Duodenal mucosa (tissue), 2 donors: ENCODE results near the gene SDK2.

ENCODE experiments used
- H3K27ac ChIP-seq: one replicate; pipeline ENCODE4 v1.7.0; 2013; ENCODE audit warnings: low read depth, low read length
- H3K27me3 ChIP-seq, 2 donors: one replicate each; pipeline ENCODE4 v1.7.0; 2013; ENCODE audit warnings: low read length in 2 of 2, control low read depth in 1 of 2; ENCODE audit not compliant: insufficient read depth in 2 of 2, control insufficient read depth in 1 of 2
- H3K36me3 ChIP-seq, 2 donors: one replicate each; pipeline ENCODE4 v1.7.0; 2013; ENCODE audit warnings: low read length in 2 of 2, control low read depth in 1 of 2; ENCODE audit not compliant: insufficient read depth in 2 of 2, control insufficient read depth in 1 of 2
- H3K4me1 ChIP-seq, 2 donors: one replicate each; pipeline ENCODE4 v1.7.0; 2013; ENCODE audit warnings: low read length in 2 of 2, control low read depth in 1 of 2; ENCODE audit not compliant: insufficient read depth in 2 of 2, control insufficient read depth in 1 of 2
- H3K4me3 ChIP-seq, 2 donors: one replicate each; pipeline ENCODE4 v1.7.0; 2013; ENCODE audit warnings: low read length in 2 of 2, low read depth in 1 of 2
- H3K9ac ChIP-seq, 2 donors: one replicate each; pipeline ENCODE4 v1.7.0; 2013; ENCODE audit warnings: low read length in 2 of 2, low read depth in 1 of 2
- H3K9me3 ChIP-seq, 2 donors: one replicate each; pipeline ENCODE4 v1.7.0; 2013; ENCODE audit warnings: low read length in 2 of 2, control low read depth in 1 of 2; ENCODE audit not compliant: control insufficient read depth in 1 of 2

Gene SDK2

DNA sequence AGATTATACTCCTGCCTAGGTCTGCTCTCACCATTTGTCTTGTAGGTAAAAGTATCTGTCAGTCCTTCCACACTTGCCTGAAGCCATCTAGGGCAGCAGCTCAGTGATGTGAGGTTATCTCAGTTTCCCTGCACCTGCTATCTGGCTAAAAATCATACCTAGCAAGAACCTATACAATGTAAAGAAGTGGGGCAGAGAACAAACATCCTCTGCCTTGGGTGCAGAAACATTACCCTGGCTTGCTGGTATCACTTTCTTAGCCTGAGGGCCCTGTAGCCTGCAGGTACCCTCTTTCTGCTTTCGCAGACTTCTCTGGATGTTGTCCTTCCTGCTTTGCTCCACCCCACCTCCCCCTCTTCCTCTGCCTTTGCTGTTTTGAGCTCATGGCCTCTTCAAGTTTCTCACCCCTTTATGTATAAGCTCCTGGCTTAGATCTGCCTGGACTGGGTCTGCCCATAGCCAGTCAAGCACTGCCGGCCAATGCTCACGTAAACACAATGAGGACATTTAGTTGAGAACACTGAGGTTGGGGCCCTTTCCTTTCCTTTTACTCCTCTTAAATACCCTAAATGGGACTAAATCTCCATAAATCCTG is 8.7 kb upstream of the SDK2 start:
- no peaks in the 10 kb centered on the region for H3K36me3 ChIP-seq
- H3K4me1 ChIP-seq: peaks cover 0 to 6% of the 10 kb centered on the region in 2 donors
- H3K9ac ChIP-seq: no peak overlapping the region
- H3K4me3 ChIP-seq: no peak overlapping the region
- peaks cover 9% of the 10 kb centered on the region in 2 donors for H3K27me3 ChIP-seq
- no peak overlapping the region for H3K27ac ChIP-seq
- H3K9me3 ChIP-seq: peaks cover 5 to 6% of the 10 kb centered on the region in 2 donors

- Histone ChIP-seq H3K36me3 (no peaks in the 10 kb centered on the region), H3K9ac (no peak overlapping the region), H3K9me3 (peaks cover 5 to 6% of the 10 kb centered on the region in 2 donors), H3K27me3 (peaks cover 28 to 32% of the 10 kb centered on the region in 2 donors), H3K4me1 (peaks cover 0 to 6% of the 10 kb centered on the region in 2 donors), H3K27ac (no peak overlapping the region), H3K4me3 (no peak overlapping the region)
Measured at GRCh38 chr17:73650617-73651200, 6.5 kb upstream of the SDK2 start.

GRCh38 chr17:73650140-73650539 is 5.9 kb upstream of the SDK2 start:
- Histone ChIP-seq H3K9me3 (peaks cover 5 to 6% of the 10 kb centered on the region in 2 donors), H3K4me3 (no peak overlapping the region), H3K27ac (no peak overlapping the region), H3K4me1 (peaks cover 0 to 6% of the 10 kb centered on the region in 2 donors), H3K9ac (no peak overlapping the region), H3K36me3 (no peaks in the 10 kb centered on the region), H3K27me3 (peaks cover 32 to 37% of the 10 kb centered on the region in 2 donors)

- Histone ChIP-seq H3K4me1 (peaks cover 0 to 6% of the 10 kb centered on the region in 2 donors), H3K9ac (no peak overlapping the region), H3K9me3 (peaks cover 2% of the 10 kb centered on the region in 2 donors), H3K4me3 (no peak overlapping the region), H3K27me3 (peaks cover 32 to 36% of the 10 kb centered on the region in 2 donors), H3K36me3 (no peaks in the 10 kb centered on the region), H3K27ac (no peak overlapping the region)
Measured at GRCh38 chr17:73648974-73649373, 4.7 kb upstream of the SDK2 start.

DNA sequence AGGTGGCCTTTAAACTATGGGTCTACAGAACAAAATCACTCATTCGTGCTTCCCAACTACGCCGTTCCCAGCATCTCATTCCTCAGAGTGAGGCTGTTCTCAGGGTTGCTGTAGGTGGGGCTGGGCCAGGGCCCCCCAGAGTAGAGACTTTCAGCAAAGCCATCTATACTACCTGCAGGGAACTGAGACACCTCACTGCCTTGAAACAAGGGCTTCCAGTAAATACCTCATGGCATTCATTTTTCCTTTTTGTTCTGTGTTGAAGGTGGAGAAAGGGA is 4.2 kb upstream of the SDK2 start:
- H3K27ac ChIP-seq: no peak overlapping the region
- H3K9ac ChIP-seq: no peak overlapping the region
- peaks cover 0 to 6% of the 10 kb centered on the region in 2 donors for H3K4me1 ChIP-seq
- no peaks in the 10 kb centered on the region for H3K36me3 ChIP-seq
- no peak overlapping the region for H3K4me3 ChIP-seq
- no peaks in the 10 kb centered on the region for H3K9me3 ChIP-seq
- H3K27me3 ChIP-seq: peaks cover 33 to 41% of the 10 kb centered on the region in 2 donors

- peaks cover 0 to 6% of the 10 kb centered on the region in 2 donors for H3K4me1 ChIP-seq
- H3K27me3 ChIP-seq: peaks cover 38 to 46% of the 10 kb centered on the region in 2 donors
- H3K36me3 ChIP-seq: no peaks in the 10 kb centered on the region
- no peak overlapping the region for H3K27ac ChIP-seq
- H3K9me3 ChIP-seq: no peaks in the 10 kb centered on the region
- H3K9ac ChIP-seq: no peak overlapping the region
- no peak overlapping the region for H3K4me3 ChIP-seq
Measured at GRCh38 chr17:73647772-73648542, 3.7 kb upstream of the SDK2 start.

DNA sequence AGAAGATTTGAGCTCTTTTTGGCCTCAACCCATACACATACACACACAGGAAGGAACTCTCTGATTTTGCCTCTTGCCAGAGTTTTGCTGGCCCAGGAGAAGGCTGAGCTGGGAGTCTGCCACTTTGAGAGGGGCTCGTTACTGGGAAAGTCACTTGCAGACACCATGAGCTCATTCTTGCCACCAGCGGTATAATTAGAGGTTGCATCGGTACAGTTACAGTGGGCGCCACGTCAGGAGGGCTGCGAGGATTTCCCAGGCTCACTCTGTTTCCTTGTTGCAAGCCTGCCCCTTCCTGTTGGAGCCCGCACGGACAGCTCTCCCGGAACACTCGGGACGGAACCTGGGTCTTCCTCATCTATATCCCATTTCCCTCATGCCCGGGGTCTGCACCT is 3.1 kb upstream of the SDK2 start:
- peaks cover 44 to 52% of the 10 kb centered on the region in 2 donors for H3K27me3 ChIP-seq

GRCh38 chr17:73646409-73647300 is 2.4 kb upstream of the SDK2 start:
- peaks cover 51 to 59% of the 10 kb centered on the region in 2 donors for H3K27me3 ChIP-seq

More for the DNA sequence above, 3.1 kb upstream of the SDK2 start:
- Histone ChIP-seq H3K9me3 (no peaks in the 10 kb centered on the region), H3K27ac (no peak overlapping the region), H3K36me3 (no peaks in the 10 kb centered on the region), H3K4me3 (no peak overlapping the region), H3K9ac (no peak overlapping the region), H3K4me1 (peaks cover 0 to 6% of the 10 kb centered on the region in 2 donors)

DNA sequence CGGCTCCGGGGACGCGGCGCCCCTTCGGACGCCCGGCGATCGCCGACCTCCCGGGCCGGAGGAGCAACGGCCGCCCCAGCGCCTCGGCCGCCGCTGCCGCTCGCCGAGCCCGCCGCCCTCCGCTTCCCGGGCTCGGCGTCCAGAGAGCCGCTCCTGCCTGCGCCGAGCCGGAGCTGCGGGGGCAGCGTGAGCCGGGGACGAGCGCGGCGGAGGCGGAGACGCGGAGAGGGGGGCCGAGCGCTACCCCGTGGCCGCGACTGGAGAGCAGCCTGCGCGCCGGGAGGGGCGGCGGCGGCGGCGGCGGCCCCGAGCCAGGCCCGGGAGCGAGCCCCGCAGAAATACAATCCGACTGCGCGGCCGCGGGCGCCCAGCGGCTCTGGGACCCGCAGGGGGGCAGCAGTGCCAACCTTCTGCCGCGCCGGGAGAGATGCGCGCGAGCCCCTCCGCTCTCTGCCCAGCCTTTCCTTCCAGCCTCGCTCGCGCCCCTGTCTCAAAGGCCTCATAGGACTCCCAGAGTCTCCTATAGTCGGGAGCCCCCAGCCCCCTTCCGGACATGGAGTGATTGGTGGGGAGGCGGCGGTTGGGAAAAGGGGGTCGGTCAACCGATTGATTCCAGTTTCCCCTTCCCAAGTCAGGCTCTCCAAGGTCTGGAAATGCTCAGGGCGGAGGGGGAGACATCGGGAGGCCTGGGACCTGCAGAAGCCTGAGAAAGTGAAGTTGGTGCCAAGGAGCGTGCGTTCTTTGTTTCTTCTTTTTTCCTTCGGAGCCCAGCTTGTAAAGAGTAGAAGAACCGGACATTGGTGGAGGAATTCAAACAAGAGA is 1.0 kb upstream of the SDK2 start:
- H3K4me3 ChIP-seq: no peak overlapping the region
- H3K27ac ChIP-seq: no peak overlapping the region
- no peaks in the 10 kb centered on the region for H3K9me3 ChIP-seq
- no peaks in the 10 kb centered on the region for H3K36me3 ChIP-seq
- H3K27me3 ChIP-seq: peaks cover 61 to 65% of the 10 kb centered on the region in 2 donors
- no peaks in the 10 kb centered on the region for H3K4me1 ChIP-seq
- no peak overlapping the region for H3K9ac ChIP-seq

More at GRCh38 chr17:73646409-73647300, 2.4 kb upstream of the SDK2 start:
- H3K9ac ChIP-seq: no peak overlapping the region
- no peaks in the 10 kb centered on the region for H3K36me3 ChIP-seq
- no peak overlapping the region for H3K27ac ChIP-seq
- peaks cover 0 to 6% of the 10 kb centered on the region in 2 donors for H3K4me1 ChIP-seq
- no peaks in the 10 kb centered on the region for H3K9me3 ChIP-seq
- no peak overlapping the region for H3K4me3 ChIP-seq
